ENCODE results near the gene E2F4.

Gene E2F4

DNA sequence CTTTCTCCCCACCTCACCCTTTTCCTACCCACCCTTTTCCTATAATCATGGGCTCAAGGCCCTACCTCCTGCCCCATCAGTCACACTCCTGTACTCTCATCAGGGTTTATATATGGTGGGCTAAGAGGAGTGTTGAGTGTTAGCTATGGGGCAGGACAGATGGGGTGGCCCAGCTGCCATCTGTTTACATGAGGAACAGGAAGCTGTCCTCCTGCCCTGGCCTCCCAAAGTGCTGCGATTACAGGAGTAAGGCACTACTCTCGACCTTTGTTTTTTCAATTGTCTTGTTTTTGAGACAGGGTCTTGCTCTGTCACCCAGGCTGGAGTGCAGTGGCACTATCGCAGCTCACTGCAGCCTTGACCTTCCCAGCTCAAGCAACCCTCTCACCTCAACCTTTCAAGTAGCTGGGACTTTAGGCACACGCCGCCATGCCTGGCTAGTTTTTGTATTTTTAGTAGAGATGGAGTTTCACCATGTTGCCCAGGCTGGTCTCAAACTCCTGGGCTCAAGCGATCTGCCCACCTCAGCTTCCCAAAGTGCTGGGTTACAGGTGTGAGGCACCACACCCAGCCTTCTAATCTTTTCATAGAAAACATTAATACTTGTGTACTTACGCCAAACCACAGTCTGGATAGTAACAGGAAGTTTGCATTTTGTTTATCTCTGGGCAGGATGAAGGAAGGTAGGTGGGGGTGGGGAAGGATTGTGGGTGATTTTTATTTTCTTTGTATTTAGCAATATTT lies 33.9 kb upstream of the E2F4 start:
- no peak for ATAC-seq
- no peak for DNase-seq

DNA sequence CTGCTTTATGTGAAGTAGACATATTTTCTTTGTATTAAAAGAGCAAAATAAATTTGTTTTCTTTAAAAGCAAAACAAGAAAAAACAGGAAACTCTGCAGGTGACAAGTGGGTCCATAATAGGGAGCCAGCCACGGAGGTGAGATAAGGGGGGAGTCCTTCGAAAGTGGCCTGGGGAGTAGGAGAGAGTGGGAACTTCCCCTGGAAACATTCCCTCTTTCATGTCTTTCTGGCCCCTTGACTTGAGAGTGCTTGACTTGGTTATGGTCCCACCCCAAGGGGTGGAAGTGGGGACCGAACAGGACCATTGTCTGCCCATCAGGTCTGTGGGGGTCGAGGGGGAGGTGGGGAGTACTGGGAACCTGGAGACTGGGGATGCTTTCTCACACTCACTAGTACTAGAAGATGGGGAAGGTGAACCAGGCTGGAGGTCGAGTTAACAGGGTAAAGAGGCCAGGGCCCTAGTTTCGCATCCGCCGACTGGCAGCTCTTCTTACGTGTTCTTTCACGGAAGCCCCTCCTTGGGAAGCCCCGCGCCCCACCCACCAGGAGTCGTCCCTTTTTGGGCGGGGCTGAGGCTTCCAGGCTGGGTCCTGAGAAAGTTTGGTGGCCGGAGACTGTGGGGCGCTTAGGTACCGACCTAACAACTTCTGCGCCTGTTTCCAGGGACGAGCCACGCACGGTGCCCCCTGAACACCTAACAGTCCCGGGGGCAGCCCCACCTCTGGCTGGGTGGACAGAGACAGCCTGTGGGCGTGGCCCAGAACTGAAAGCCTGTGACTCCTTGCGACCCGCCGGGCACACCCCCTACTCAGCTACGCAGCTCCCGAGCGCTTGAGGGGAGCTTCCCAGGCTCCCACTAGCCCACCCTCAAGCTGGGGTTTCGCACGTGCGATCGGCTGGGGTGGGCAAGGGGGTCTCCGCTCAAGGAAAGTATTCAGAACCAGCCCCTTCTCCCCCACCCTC lies 33.0 kb upstream of the E2F4 start:
- ATAC-seq, result peak; percentile 45
- peak; percentile 84 for DNase-seq

DNA sequence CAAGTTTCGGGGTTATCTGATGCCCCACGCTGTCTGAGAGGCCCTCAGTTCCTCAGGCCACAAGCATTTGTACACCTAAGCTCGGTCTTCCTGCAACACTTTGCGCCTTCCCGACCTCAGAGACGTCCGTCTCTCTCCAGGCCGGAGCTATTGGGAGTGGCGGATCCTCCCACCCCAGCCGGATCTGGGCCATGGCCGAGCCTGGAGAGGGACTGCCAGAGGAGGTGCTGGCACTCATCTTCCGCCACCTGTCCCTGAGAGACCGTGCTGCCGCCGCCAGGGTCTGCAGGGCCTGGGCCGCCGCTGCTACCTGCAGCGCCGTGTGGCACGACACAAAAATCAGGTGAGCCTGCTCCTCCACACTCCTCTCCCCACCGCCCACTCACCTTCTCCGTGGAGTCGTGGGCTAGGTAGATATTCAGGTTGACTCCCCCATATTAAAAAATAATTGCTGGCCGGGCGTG lies 30.3 kb upstream of the E2F4 start:
- ATAC-seq (no peak), DNase-seq (no peak)

DNA sequence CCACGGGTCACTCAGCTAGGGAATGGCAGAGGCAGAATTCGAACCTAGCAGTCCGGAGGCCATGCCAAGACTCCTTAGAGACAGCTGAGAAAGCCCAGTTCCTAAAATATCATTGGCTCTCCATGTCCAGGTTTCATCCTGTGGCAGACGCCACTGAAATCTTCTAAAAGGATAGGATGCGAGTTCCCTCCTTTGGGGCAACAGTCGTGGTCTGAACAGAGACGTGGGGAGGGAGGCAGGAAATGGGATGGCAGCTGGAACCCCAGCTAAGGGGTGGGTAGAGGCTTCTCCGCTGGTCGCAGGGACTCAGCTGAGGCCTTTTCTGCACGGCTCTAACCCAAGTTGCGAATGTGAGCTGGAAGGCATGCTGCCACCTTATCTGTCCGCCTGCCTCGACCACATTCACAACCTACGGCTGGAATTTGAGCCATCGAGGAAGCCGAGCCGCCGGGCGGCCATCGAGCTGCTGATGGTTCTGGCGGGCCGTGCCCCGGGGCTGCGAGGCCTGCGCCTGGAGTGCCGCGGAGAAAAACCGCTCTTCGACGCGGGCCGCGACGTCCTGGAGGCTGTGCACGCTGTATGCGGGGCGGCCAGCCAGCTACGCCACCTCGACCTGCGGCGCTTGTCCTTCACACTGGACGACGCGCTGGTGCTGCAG lies 29.3 kb upstream of the E2F4 start:
- DNase-seq (no peak), ATAC-seq (no peak)

DNA sequence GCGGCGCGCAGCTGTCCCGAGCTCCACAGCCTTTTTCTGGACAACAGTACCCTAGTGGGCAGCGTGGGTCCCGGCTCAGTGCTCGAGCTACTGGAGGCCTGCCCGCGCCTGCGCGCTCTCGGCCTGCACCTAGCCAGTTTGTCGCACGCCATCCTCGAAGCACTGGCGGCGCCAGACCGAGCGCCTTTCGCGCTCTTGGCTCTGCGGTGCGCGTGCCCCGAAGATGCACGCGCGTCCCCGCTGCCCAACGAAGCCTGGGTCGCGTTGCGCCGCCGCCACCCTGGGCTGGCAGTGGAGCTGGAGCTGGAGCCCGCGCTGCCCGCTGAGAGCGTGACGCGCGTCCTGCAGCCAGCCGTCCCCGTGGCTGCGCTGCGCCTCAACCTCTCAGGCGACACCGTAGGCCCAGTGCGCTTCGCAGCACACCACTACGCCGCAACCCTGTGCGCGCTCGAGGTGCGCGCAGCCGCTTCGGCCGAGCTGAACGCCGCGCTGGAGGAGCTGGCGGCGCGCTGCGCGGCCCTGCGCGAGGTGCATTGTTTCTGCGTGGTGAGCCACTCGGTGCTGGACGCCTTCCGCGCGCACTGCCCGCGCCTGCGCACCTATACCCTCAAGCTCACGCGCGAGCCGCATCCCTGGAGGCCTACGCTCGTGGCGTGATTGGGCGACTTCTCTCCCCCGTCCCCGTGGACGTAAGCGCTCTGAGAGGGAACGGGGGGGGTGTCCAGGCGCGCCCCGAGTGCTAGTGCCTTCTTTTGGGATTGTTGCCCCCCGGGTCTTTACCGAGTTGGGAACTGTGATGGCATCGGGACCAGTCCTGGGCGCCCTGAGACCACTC lies 28.6 kb upstream of the E2F4 start:
- DNase-seq (peak; percentile 53), ATAC-seq (no peak)

DNA sequence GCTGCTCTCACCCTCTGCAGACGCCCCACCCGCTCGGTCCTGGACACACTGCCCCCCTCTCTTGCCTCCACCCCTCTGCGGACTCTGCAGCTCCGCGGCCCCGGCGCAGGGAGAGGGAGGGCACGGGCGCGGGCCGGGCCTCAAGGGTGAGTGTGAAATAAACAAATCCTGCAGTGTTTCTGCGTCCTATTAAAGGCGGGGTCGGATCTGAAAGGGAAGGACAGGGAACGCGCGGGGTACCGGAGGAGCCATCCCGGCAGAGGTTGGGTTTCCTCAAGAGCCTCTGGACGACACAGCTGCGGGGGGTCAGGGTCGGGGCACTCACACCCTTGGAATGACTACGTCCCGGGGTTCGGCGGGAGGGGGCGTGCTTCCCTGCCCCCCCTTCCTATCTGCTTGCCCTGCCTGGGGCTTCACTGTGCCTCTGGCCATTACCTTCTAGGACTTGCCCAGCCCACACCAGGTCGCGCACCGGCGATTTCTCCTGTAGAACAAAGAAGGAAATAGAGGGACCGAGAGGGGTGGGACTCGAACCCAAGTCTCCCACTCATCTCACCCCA lies 27.9 kb upstream of the E2F4 start:
- DNase-seq, result no peak
- ATAC-seq, result no peak

DNA sequence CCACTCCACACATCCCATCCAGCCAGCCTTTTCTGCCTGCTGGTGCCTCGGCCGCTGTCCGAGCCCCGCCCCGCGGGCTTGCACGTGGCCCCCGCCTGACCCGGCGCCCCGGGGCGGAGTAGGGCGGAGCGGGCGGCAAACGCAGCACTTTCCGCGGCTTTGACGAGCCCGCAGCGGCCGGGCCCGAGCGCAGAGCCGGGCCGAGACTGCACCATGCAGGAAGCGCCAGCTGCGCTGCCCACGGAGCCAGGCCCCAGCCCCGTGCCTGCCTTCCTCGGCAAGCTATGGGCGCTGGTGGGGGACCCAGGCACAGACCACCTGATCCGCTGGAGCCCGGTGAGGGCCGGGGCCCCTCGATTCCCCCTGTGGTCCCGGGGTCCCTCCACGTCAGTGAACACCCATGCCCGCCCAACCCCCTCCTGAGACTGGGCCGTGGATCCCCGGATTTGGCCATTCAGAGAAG lies 27.3 kb upstream of the E2F4 start, which contains the start of gene HSF4:
Gene HSF4, plus strand, starts transcription at position 147 of the 463 bp plus-strand sequence. Its CDS starts 67 bp downstream, at position 214.
- ATAC-seq, result no peak
- DNase-seq, result no peak

DNA sequence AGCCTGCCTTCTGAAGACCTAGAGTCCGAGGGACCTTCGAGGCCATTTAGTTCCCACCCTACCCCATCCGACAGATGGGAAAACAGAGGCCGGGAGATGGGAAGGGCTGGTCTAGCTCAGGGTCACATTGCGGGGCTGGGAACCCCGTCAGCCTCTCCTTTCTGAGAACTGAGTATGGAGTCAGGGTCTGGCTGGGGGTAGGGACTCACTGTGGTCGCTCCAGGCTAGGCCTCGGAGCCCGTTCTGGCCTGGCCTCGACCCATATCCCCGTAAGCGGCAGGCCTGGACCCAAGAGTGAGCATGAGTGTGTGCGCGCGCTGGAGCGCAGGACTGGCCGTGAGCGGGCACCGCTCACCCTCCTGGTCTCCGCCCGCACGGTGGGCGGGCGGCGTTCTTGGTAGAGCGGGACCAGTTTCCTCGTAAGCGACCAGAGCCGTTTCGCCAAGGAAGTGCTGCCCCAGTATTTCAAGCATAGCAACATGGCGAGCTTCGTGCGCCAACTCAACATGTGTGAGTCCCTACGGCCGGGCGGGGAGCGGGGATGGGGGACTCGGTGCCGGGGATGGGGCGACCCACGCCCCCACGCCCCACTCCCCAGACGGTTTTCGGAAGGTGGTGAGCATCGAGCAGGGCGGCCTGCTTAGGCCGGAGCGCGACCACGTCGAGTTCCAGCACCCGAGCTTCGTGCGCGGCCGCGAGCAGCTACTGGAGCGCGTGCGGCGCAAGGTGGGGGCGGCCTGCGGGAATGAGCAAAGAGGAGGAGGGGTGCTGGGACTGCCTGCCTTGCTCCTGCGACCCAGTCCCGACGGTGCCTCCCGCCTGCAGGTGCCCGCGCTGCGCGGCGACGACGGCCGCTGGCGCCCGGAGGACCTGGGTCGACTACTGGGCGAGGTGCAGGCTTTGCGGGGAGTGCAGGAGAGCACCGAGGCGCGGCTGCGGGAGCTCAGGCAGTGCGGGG lies 26.6 kb upstream of the E2F4 start:
- no peak for ATAC-seq
- DNase-seq, result no peak

DNA sequence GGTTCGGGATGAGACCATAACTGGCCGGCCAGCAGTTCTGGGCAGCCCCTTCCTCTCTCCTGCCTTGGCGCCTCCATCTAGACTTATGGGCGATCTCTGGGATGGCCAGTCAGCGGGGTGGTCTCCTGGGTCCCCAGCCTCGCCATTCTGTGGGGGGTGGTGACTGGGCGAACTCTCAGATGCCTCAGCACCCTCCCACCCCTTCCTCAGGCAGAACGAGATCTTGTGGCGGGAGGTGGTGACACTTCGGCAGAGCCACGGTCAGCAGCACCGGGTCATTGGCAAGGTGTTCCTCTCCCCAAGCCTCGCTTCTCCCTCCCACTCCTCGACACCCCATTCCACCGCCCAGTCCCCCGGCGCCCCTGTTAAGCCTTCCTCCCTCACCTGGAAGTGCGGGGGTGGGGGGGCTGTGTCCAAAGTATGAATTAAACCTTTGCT lies 25.8 kb upstream of the E2F4 start:
- ATAC-seq, result no peak
- no peak for DNase-seq

DNA sequence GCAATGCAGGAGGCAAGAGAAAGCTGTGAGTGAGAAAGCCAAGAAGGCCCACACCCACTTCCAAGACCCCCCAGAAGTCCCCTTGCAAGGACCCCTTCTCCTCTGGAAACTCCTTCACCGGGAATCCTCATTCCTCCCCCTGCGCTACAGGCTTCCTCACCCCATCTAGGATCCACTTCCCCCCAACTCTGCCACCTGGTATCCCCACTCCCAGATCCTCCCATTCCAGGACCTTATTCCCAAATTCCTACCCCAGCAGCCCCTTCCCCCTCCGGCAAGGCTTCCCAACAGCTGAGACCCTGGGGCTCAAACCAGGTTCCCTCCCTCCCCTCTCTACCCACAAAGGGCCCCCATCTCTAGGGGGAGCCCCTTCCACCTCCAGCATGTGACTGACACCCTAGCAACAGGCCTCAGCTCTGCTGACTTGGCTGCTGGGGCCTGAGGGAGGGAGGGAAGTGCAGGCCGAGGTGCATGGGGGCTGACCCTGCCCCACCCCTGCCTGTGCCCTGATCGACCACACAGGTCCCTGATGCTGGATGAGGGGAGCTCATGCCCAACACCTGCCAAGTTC lies 25.3 kb upstream of the E2F4 start:
- DNase-seq (no peak), ATAC-seq (no peak)

DNA sequence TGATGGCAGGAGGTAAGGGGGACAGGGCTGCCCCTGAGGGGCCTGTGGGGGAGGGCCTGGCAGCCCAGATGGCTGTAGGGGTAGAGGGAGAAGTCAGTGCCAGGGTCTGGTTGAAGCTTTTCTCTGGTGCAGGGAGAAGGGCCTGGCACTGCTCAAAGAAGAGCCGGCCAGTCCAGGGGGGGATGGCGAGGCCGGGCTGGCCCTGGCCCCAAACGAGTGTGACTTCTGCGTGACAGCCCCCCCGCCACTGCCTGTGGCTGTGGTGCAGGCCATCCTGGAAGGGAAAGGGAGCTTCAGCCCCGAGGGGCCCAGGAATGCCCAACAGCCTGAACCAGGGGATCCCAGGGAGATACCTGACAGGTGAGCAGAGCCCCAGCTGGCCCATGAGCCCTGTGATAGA lies 24.4 kb upstream of the E2F4 start:
- no peak for DNase-seq
- ATAC-seq, result no peak

DNA sequence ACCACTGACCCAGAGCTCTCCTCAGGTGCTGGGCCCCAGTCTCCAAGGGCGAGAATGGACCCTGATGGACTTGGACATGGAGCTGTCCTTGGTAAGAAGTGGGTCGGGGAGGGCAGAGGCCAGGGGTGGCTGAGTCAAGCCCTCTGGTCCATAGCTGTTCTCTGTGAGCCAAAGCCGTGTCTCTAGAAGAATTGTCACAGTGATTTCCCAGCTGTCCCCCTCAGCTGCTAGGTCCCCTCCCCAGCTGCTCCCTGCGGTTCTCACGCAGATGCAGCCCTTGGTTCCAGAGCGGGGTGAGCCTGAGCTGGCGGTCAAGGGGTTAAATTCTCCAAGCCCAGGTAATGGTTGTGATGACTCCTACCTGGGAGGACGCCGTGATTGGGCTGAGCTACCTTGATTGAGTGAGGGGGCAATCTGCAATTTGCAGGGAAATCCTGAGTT lies 22.9 kb upstream of the E2F4 start:
- no peak for ATAC-seq
- no peak for DNase-seq

DNA sequence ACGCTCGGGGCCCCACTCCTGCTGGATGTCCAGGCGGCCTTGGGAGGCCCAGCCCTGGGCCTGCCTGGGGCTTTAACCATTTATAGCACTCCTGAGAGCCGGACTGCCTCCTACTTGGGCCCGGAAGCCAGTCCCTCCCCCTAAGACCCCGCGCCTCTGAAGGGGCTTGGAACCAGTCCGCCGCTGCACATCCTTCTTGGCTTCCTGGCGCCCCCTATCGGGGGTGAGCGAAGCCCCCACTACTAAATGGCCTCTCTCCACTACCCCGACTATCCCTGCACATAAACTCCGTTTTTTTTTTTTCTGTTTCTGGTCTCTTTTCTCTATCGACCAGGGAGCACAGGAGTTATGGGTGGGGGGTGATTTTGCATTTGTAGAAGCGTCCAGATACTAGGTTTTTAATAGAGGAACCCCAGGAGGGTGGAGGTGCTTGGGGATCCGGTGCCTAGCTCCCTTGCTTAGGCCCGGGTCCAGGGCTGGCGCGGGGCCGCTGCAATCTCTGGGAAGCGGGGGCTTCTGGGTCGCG lies 22.2 kb upstream of the E2F4 start:
- DNase-seq (peak; percentile 74), ATAC-seq (no peak)

DNA sequence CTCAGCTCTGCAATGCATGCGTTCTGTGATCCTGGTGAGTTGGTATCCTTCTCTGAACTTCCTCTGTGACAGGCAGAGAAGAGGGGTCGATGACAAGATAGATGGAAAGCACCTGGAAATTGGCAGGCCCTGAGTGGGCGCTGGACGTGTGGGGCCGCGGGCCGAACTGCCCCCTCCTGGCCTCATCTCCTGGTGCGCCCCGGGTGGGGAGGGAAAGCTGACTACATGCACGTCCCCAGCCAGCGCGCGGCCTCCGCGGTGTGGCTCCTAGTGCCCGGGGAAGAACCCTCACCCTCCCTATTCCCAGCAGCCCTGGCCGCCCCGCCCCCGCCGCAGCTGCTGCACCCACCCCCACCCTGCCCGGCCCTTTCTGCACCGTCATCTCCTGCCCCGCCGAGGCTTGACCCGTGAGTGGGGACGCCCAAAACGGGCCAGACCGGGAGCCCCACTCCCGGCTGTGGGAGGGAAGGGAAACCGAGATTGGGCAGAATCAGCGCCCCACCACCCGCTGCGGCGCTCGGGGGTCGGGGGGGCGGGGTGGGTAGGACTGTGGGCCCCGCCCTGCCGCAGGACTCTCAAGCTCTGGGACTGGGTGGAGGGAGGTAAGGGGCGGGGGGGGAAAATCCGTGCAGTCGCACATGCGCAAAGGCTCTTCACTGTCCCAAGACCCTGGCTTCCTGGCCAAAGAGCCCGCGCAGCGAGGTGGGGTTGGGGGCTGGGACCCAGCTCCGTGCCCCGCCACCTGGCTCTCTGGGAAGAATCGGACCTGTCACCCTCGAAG lies 21.6 kb upstream of the E2F4 start, which contains the start of gene NOL3:
Gene NOL3, plus strand, starts transcription at position 371 of the 781 bp plus-strand sequence.
- ATAC-seq (peak; percentile 38), DNase-seq (peak; percentile 81)

DNA sequence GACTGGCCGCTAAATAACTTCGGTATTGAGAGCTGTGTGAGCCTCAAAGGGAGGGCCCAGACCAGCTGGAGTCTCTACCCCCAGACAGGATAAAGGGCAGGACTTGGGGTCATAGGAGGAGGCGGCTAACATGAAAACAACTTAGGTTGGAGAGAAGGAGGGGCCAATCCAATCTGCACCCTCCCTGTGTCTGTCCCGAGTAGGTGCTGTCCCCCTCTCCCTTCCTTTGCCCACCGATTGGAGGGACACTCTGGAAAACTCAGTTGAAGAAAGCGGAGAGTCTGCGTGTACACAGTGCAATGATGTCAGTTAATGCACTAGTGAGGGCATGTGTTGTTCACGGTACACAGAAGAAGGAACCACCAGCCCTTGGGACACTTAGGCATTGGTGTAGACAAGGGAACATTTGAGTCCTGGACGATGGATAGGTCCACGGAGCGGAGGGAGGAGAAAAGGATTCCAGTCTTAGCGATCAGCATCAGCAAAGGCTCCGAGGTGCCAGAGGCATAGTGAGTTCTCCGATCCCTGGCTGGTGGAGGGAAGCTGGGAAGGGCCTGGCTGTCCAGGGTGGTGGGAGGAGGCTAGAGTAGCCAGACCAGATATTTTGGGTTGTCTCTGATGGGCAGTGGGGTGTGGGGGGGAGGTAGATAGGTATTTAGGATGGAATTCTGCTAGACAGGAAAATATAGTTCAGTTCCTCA lies 20.9 kb upstream of the E2F4 start:
- DNase-seq (no peak), ATAC-seq (no peak)

DNA sequence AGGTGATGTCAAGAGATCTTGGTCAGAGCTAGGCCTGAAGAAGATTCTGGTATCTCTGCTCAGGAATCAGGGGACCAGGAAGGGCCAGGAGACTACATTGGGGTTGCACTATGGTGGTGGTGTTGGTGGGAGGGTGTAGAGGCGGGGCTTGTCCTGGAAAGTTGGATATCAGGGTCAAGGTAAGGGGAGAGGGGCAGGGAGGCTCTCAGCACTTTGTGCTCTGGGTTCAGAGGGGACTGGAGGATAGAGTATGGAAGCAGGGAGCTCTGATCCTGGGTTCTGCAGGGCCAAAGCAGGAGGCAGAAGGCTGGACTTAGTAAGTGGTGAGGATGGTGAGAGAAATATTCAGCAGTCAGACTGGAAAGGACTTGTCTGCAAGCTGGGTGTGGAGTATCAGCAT lies 18.6 kb upstream of the E2F4 start:
- no peak for ATAC-seq
- DNase-seq, result no peak

DNA sequence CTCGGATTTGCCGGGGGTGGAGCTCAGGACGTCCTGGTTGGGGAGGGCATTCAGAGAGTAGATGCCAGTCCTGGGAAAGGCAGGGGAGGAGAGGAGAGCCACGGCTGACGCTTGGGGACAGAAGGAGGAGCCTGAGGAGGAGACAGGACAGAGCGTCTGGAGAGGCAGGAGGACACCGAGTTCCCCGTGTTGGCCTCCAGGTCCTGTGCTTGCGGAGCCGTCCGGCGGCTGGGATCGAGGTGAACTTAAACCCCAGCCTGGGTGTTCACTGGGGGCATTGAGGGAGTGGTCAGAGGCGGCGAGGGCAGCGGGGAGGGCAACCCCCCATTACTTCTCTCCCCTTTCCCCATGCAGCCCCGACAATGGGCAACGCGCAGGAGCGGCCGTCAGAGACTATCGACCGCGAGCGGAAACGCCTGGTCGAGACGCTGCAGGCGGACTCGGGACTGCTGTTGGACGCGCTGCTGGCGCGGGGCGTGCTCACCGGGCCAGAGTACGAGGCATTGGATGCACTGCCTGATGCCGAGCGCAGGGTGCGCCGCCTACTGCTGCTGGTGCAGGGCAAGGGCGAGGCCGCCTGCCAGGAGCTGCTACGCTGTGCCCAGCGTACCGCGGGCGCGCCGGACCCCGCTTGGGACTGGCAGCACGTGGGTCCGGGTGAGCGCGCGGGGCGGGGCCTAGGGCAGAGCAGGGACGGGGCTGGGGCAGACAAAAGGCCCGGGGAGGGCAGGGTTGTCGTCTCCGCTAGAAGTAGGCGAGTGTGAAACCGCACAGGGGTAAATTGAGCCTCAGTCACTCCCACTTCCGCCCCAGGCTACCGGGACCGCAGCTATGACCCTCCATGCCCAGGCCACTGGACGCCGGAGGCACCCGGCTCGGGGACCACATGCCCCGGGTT lies 17.9 kb upstream of the E2F4 start:
- DNase-seq (peak; percentile 73), ATAC-seq (peak; percentile 63)
